HK-2 (cell line): ENCODE results near the gene ADCY6.

Experiments
- DNase-seq: peaks from one replicate; pipeline ENCODE4 v3.0.0-alpha.2; 2018; ENCODE audit not compliant: unreplicated experiment

Gene ADCY6

GRCh38 chr12:48783432-48783831, 5.5 kb downstream of the ADCY6 start:
- no peak for DNase-seq

GRCh38 chr12:48782457-48783395, 6.2 kb downstream of the ADCY6 start:
- DNase-seq = no peak

- DNase-seq = no peak
Observed at GRCh38 chr12:48781750-48782456, 7.0 kb downstream of the ADCY6 start.

GRCh38 chr12:48780381-48781025, 8.4 kb downstream of the ADCY6 start:
- DNase-seq = no peak

- no peak for DNase-seq
Observed at GRCh38 chr12:48779869-48780268, 9.0 kb downstream of the ADCY6 start.

GRCh38 chr12:48777501-48778400, 11.1 kb downstream of the ADCY6 start:
- no peak for DNase-seq

GRCh38 chr12:48776956-48777355, 11.9 kb downstream of the ADCY6 start:
- no peak for DNase-seq

GRCh38 chr12:48775991-48776649, 12.8 kb downstream of the ADCY6 start:
- DNase-seq = no peak

GRCh38 chr12:48775299-48775698, 13.6 kb downstream of the ADCY6 start:
- DNase-seq = no peak

GRCh38 chr12:48774516-48774915, 14.4 kb downstream of the ADCY6 start:
- no peak for DNase-seq

- no peak for DNase-seq
Observed at GRCh38 chr12:48773686-48774085, 15.2 kb downstream of the ADCY6 start.

- DNase-seq = no peak
Observed at GRCh38 chr12:48771588-48772112, 17.2 kb downstream of the ADCY6 start.

GRCh38 chr12:48770756-48771155, 18.1 kb downstream of the ADCY6 start:
- DNase-seq = no peak

- no peak for DNase-seq
Observed at GRCh38 chr12:48768736-48769135, 20.2 kb downstream of the ADCY6 start.

GRCh38 chr12:48768147-48768546, 20.7 kb downstream of the ADCY6 start:
- no peak for DNase-seq

- no peak for DNase-seq
Observed at GRCh38 chr12:48767521-48767920, 21.4 kb downstream of the ADCY6 start.

GRCh38 chr12:48767047-48767446, 21.8 kb downstream of the ADCY6 start:
- no peak for DNase-seq

GRCh38 chr12:48765753-48766162, 23.1 kb downstream of the ADCY6 start:
- DNase-seq = peak; percentile 20

- no peak for DNase-seq
Observed at GRCh38 chr12:48764521-48764920, 24.4 kb downstream of the ADCY6 start.

- DNase-seq = no peak
Observed at GRCh38 chr12:48758737-48759136, 30.2 kb downstream of the ADCY6 start.

GRCh38 chr12:48758186-48758585, 30.7 kb downstream of the ADCY6 start:
- no peak for DNase-seq
